Kidney capillary endothelial cell (primary cell): Measurements from ENCODE around the gene GLTPD2.
A peak's percentile ranks its signal among the peaks of the same experiment; 100 is the strongest.

Experiments
- DNase-seq: peaks from one replicate; pipeline ENCODE4 v3.0.0-alpha.2; 2018; ENCODE audit warnings: low spot score

The GLTPD2 gene

GRCh38 chr17:4788807-4789700, at the start of gene GLTPD2:
TSS of gene GLTPD2 (plus strand) at chr17:4788964. CDS start at chr17:4789012, 48 bp downstream.
- no peak for DNase-seq

- no peak for DNase-seq
Observed at GRCh38 chr17:4739122-4740024, 49.4 kb upstream of the GLTPD2 start, which contains the start of the genes CXCL16 and ZMYND15. TSS of gene CXCL16 (minus strand) at chr17:4739928. CDS start at chr17:4739339, 589 bp downstream. TSS of gene ZMYND15 (plus strand) at chr17:4739833. CDS start at chr17:4740549, 716 bp downstream.

- no peak for DNase-seq
Observed at GRCh38 chr17:4740025-4740351, 48.8 kb upstream of the GLTPD2 start.

GRCh38 chr17:4740584-4740983, 48.2 kb upstream of the GLTPD2 start:
- DNase-seq = no peak

- no peak for DNase-seq
Observed at GRCh38 chr17:4741544-4741943, 47.2 kb upstream of the GLTPD2 start.

- DNase-seq = no peak
Observed at GRCh38 chr17:4742133-4742532, 46.6 kb upstream of the GLTPD2 start.

- DNase-seq = no peak
Observed at GRCh38 chr17:4742629-4743028, 46.1 kb upstream of the GLTPD2 start.

- no peak for DNase-seq
Observed at GRCh38 chr17:4743216-4743615, 45.5 kb upstream of the GLTPD2 start.

- no peak for DNase-seq
Observed at GRCh38 chr17:4743898-4744297, 44.9 kb upstream of the GLTPD2 start.

GRCh38 chr17:4744999-4745969, 43.5 kb upstream of the GLTPD2 start:
- no peak for DNase-seq

GRCh38 chr17:4747847-4748246, 40.9 kb upstream of the GLTPD2 start:
- peak; percentile 63 for DNase-seq

- DNase-seq = no peak
Observed at GRCh38 chr17:4748686-4749085, 40.1 kb upstream of the GLTPD2 start.

GRCh38 chr17:4750606-4751005, 38.2 kb upstream of the GLTPD2 start:
- DNase-seq = no peak

- no peak for DNase-seq
Observed at GRCh38 chr17:4751932-4752331, 36.8 kb upstream of the GLTPD2 start.

GRCh38 chr17:4753392-4753791, 35.4 kb upstream of the GLTPD2 start:
- DNase-seq = no peak

- DNase-seq = no peak
Observed at GRCh38 chr17:4759776-4760236, 29.0 kb upstream of the GLTPD2 start.

- DNase-seq = no peak
Observed at GRCh38 chr17:4764595-4764994, 24.2 kb upstream of the GLTPD2 start.

- no peak for DNase-seq
Observed at GRCh38 chr17:4766201-4766600, 22.6 kb upstream of the GLTPD2 start.

GRCh38 chr17:4766723-4767122, 22.0 kb upstream of the GLTPD2 start:
- peak; percentile 40 for DNase-seq

GRCh38 chr17:4768298-4768697, 20.5 kb upstream of the GLTPD2 start:
- DNase-seq = no peak

- DNase-seq = no peak
Observed at GRCh38 chr17:4769628-4770027, 19.1 kb upstream of the GLTPD2 start.
